ENCODE measurements around the gene AGXT. TPM values are rescaled to one million over a fixed set of nuclear protein-coding genes. Genes with fewer than 3 reads are reported as not detected.

Gene AGXT
- total and polyA plus RNA-seq, 2 of the 8 experiments (the other 6 are each of a cell fraction or from before 2014, with no cell fraction given) = 0.03 TPM; not detected in 1

- CTCF ChIA-PET (ENCODE audit: partially characterized antibody) = interaction anchor here (0.8 to 3.2 kb wide), 15 partner anchors 11 to 206 kb away, joined by 3 to 18 read pairs (median 5); partner anchors contain the start of gene KIF1A
- Histone ChIP-seq H4K91ac (replicated peaks; ENCODE audit: insufficient read length, low read length) (no peak overlapping the region), H4K20me1 (replicated peaks in 1 of 2; ENCODE audit: control insufficient read depth in 1 of 2, insufficient read depth in 2 of 2, low read length in 2 of 2) (peaks cover 0 to 2% of the 10 kb centered on the region in 2 experiments), H3K79me1 (ENCODE audit: low read depth, low read length) (no peaks in the 10 kb centered on the region), H2BK120ac (replicated peaks; ENCODE audit: low read depth, low read length) (no peak overlapping the region), H2AFZ (ENCODE audit: low read length) (no peak overlapping the region), H2BK20ac (ENCODE audit: low read length) (no peak overlapping the region), H3K4ac (replicated peaks; ENCODE audit: insufficient read length, low read depth, low read length) (no peak overlapping the region), H2BK12ac (ENCODE audit: low read depth, low read length) (no peak overlapping the region), H3K4me3 (ENCODE audit: extremely low read depth in 1 of 4, insufficient read depth in 2 of 4, low read depth in 3 of 4, low read length in 4 of 4) (no peak overlapping the region), H3K27ac (ENCODE audit: low read depth, low read length) (no peak overlapping the region), H3K23me2 (ENCODE audit: low read depth, low read length) (no peaks in the 10 kb centered on the region), H3K27me3 (replicated peaks in 1 of 4; ENCODE audit: control insufficient read depth in 3 of 4, extremely low read depth in 1 of 4, insufficient read depth in 3 of 4, low read length in 3 of 4) (no peaks in the 10 kb centered on the region), H2AK5ac (ENCODE audit: low read depth, low read length) (no peak overlapping the region), H4K8ac (ENCODE audit: extremely low read depth, insufficient read depth, low read length) (no peak overlapping the region; the same call in 1 of the 2 replicates), H3K4me2 (ENCODE audit: insufficient read depth in 1 of 2, low read depth in 2 of 2, low read length in 2 of 2) (no peak overlapping the region), H3K9me3 (ENCODE audit: insufficient read depth in 2 of 2, low read depth in 1 of 2, low read length in 1 of 2) (no peaks in the 10 kb centered on the region), H2BK15ac (ENCODE audit: low read length) (no peak overlapping the region), H3K9ac (replicated peaks in 1 of 4; ENCODE audit: extremely low read depth in 1 of 4, low read depth in 3 of 4, low read length in 3 of 4) (no peak overlapping the region; a peak in 1 of 7 replicates), H3K79me2 (ENCODE audit: control insufficient read depth in 1 of 2, insufficient read depth in 2 of 2, low read length in 2 of 2) (no peaks in the 10 kb centered on the region), H3K56ac (replicated peaks; ENCODE audit: insufficient read length, low read depth, low read length) (no peak overlapping the region), H3K23ac (ENCODE audit: insufficient read length) (no peak overlapping the region), H2BK5ac (ENCODE audit: low read depth, low read length) (no peak overlapping the region), H4K5ac (ENCODE audit: insufficient read length, low read depth, low read length) (no peak overlapping the region), H3K36me3 (ENCODE audit: control insufficient read depth in 2 of 4, insufficient read depth in 4 of 4, low read length in 3 of 4) (no peaks in the 10 kb centered on the region), H3K4me1 (replicated peaks in 1 of 4; ENCODE audit: control insufficient read depth in 3 of 4, insufficient read depth in 4 of 4, low read length in 3 of 4) (peaks cover 0 to 4% (median 0%) of the 10 kb centered on the region in 4 experiments; a peak in 1 of 7 replicates), H3K14ac (ENCODE audit: insufficient read length) (no peak overlapping the region), H3K18ac (ENCODE audit: extremely low read depth, low read length) (no peak overlapping the region)
- 89% methylated on average over 24 of the region's 28 CpGs; no CpG with 5 or more reads in 1 of the 2 experiments for WGBS, 2 experiments (ENCODE audit: extremely low coverage in 1 of 2, insufficient coverage in 1 of 2, insufficient read length in 1 of 2, insufficient replicate concordance in 2 of 2, low coverage in 1 of 2, low lambda C conversion rate in 2 of 2, missing lambda C conversion rate in 1 of 2)
- POLR2A ChIA-PET (ENCODE audit: partially characterized antibody) = interaction anchor here (0.8 to 2.3 kb wide), 8 partner anchors 13 to 64 kb away, joined by 3 to 11 read pairs (median 4); partner anchors contain the start of gene KIF1A
- no peak for DNase-seq (ENCODE audit: low read depth in 1 of 2, low spot score in 2 of 2)
- FAIRE-seq = no peak
- TF ChIP-seq EZH2 (IDR thresholded peaks at IDR 0.05; ENCODE audit: low read depth, low read length, severe bottlenecking) (no peak), HDAC2 (IDR thresholded peaks at IDR 0.05; ENCODE audit: borderline replicate concordance in 1 of 2, low read depth in 2 of 2, low read length in 2 of 2) (no peak), ZNF274 (IDR thresholded peaks at IDR 0.05; ENCODE audit: borderline replicate concordance, extremely low read depth, low read length) (no peak), YY1 (IDR thresholded peaks at IDR 0.05; ENCODE audit: low read depth, low read length) (no peak), TAF7 (optimal IDR thresholded peaks at IDR 0.05; ENCODE audit: borderline replicate concordance, low read depth, low read length) (no peak), RAD21 (IDR thresholded peaks at IDR 0.05 in 1 of 2, conservative IDR thresholded peaks at IDR 0.05 in 1 of 2; ENCODE audit: low read depth in 2 of 2, low read length in 2 of 2) (no peak), ATF3 (IDR thresholded peaks at IDR 0.05; ENCODE audit: insufficient read depth, low read depth, low read length) (no peak), USF2 (IDR thresholded peaks at IDR 0.05; ENCODE audit: low read length) (no peak)
Observed at GRCh38 chr2:240839152-240840143, 29.2 kb upstream of the AGXT start.

Measured in H1 (cell line).